ENCODE results near the gene SLC4A5. TPM values are rescaled to one million over a fixed set of nuclear protein-coding genes. Genes with fewer than 3 reads are reported as not detected.

Gene SLC4A5
- total and polyA plus RNA-seq, 7 donors: under 0.01 to 12.2 (median 1.8) TPM

DNA sequence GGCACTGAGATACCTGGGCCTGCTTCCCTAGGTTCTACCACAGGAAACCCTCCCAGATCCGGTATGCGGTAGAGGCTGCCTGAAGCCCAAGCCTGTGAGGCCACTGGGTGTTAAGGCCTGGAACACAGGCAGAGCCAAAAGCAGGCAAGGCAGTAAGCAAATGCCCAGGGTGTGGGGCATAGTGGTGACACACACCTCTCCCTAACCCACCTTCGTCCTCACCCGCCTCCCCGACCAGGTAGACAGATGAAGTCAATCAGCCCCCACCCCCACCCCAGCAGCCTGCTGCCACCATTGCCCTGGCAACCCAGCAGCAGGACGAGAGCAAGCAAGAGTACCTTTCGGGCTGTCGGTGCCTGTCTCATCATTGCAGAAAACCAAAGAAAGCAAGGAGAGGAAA lies 30.8 kb upstream of the SLC4A5 start:
- H3K4me1 ChIP-seq: peaks cover 0 to 35% (median 28%) of the 10 kb centered on the region in 4 donors
- H3K27me3 ChIP-seq: no peaks in the 10 kb centered on the region
- no peak for TF ChIP-seq POLR2AphosphoS5 (IDR thresholded peaks at IDR 0.05)
- no peak for TF ChIP-seq POLR2A (IDR thresholded peaks at IDR 0.05)
- TF ChIP-seq, protein P1, sequence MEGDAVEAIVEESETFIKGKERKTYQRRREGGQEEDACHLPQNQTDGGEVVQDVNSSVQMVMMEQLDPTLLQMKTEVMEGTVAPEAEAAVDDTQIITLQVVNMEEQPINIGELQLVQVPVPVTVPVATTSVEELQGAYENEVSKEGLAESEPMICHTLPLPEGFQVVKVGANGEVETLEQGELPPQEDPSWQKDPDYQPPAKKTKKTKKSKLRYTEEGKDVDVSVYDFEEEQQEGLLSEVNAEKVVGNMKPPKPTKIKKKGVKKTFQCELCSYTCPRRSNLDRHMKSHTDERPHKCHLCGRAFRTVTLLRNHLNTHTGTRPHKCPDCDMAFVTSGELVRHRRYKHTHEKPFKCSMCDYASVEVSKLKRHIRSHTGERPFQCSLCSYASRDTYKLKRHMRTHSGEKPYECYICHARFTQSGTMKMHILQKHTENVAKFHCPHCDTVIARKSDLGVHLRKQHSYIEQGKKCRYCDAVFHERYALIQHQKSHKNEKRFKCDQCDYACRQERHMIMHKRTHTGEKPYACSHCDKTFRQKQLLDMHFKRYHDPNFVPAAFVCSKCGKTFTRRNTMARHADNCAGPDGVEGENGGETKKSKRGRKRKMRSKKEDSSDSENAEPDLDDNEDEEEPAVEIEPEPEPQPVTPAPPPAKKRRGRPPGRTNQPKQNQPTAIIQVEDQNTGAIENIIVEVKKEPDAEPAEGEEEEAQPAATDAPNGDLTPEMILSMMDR (IDR thresholded peaks at IDR 0.05): no peak
- no peak for TF ChIP-seq EP300 (IDR thresholded peaks at IDR 0.05)
- 88 to 92% methylated on average over 8 of the region's 8 CpGs for WGBS, 2 donors
- no peak for DNase-seq
- intact Hi-C loops (cut with DNase I): no loop called here
- peaks cover 22 to 49% (median 39%) of the 10 kb centered on the region in 4 donors for H3K36me3 ChIP-seq
- H3K9me3 ChIP-seq: no peaks in the 10 kb centered on the region
- H3K27ac ChIP-seq: peak overlapping the region; percentile 50 to 71 (median 60)
- peak overlapping the region; percentile 9 to 45 (median 40) for H3K4me3 ChIP-seq

- no peaks in the 10 kb centered on the region for H3K9me3 ChIP-seq
- H3K4me3 ChIP-seq: no peak overlapping the region
- no peak for DNase-seq
- peaks cover 0 to 30% (median 23%) of the 10 kb centered on the region in 4 donors for H3K4me1 ChIP-seq
- intact Hi-C loops (cut with DNase I): no loop called here
- H3K27ac ChIP-seq: peak overlapping the region in 2 of 4 donors; percentile 58 to 71
- H3K36me3 ChIP-seq: peaks cover 29 to 57% (median 47%) of the 10 kb centered on the region in 4 donors
- 26 to 68% methylated on average over 5 of the region's 5 CpGs for WGBS, 2 donors
- TF ChIP-seq POLR2A (IDR thresholded peaks at IDR 0.05) (no peak), POLR2AphosphoS5 (IDR thresholded peaks at IDR 0.05) (no peak), EP300 (IDR thresholded peaks at IDR 0.05) (no peak)
- TF ChIP-seq, protein P1 (IDR thresholded peaks at IDR 0.05): no peak
- H3K27me3 ChIP-seq: no peaks in the 10 kb centered on the region
Measured at GRCh38 chr2:74373221-74373676, 30.0 kb upstream of the SLC4A5 start.

DNA sequence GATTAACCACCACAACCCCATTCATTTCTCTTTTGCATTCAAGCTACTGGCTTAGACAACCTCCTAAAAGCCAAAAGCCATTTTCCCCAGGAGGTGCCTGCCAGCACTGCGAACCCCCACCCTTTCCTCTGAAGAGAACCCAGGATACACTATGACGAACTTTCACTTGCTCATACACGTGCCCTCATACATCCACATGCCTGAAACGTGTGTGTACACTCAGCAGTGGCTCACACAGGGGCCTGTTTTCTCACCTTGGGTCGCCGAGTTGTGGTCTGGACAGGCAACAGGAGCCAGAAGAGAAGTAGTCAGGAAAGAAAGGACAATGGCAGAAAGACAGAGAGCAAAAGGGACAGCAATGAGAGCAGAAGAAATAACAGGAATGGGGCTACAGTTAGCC lies 29.5 kb upstream of the SLC4A5 start:
- peaks cover 35 to 58% (median 49%) of the 10 kb centered on the region in 4 donors for H3K36me3 ChIP-seq

GRCh38 chr2:74371421-74371820 lies 28.2 kb upstream of the SLC4A5 start:
- no peak for TF ChIP-seq EP300 (IDR thresholded peaks at IDR 0.05)
- no peak for TF ChIP-seq POLR2A (IDR thresholded peaks at IDR 0.05)
- TF ChIP-seq POLR2AphosphoS5 (IDR thresholded peaks at IDR 0.05): no peak
- TF ChIP-seq, protein P1 (IDR thresholded peaks at IDR 0.05): no peak
- Histone ChIP-seq H3K4me1 (peaks cover 0 to 30% (median 23%) of the 10 kb centered on the region in 4 donors), H3K36me3 (peaks cover 47 to 58% (median 50%) of the 10 kb centered on the region in 4 donors), H3K27me3 (no peaks in the 10 kb centered on the region), H3K4me3 (no peak overlapping the region), H3K27ac (no peak overlapping the region), H3K9me3 (no peaks in the 10 kb centered on the region)
- intact Hi-C loops (cut with DNase I): no loop called here
- no peak for DNase-seq
- 97 to 98% methylated on average over 9 of the region's 9 CpGs for WGBS, 2 donors

More for the DNA sequence above, 29.5 kb upstream of the SLC4A5 start:
- Histone ChIP-seq H3K27ac (no peak overlapping the region), H3K4me3 (no peak overlapping the region), H3K9me3 (no peaks in the 10 kb centered on the region), H3K27me3 (no peaks in the 10 kb centered on the region), H3K4me1 (peaks cover 0 to 30% (median 23%) of the 10 kb centered on the region in 4 donors)
- WGBS, 2 donors: 92% methylated on average over 6 of the region's 6 CpGs
- intact Hi-C loops (cut with DNase I): no loop called here
- no peak for TF ChIP-seq EP300 (IDR thresholded peaks at IDR 0.05)
- no peak for TF ChIP-seq POLR2AphosphoS5 (IDR thresholded peaks at IDR 0.05)
- no peak for DNase-seq

GRCh38 chr2:74369976-74370375 lies 26.8 kb upstream of the SLC4A5 start:
- H3K36me3 ChIP-seq: peaks cover 57 to 66% (median 63%) of the 10 kb centered on the region in 4 donors
- H3K27me3 ChIP-seq: no peaks in the 10 kb centered on the region
- intact Hi-C loops (cut with DNase I): no loop called here
- DNase-seq: no peak
- TF ChIP-seq, protein P1 (IDR thresholded peaks at IDR 0.05): no peak
- TF ChIP-seq EP300 (IDR thresholded peaks at IDR 0.05) (no peak), POLR2A (IDR thresholded peaks at IDR 0.05) (no peak), POLR2AphosphoS5 (IDR thresholded peaks at IDR 0.05) (no peak)
- WGBS, 2 donors: 98% methylated on average over 7 of the region's 7 CpGs
- no peaks in the 10 kb centered on the region for H3K9me3 ChIP-seq
- peaks cover 0 to 26% (median 20%) of the 10 kb centered on the region in 4 donors for H3K4me1 ChIP-seq
- H3K27ac ChIP-seq: no peak overlapping the region
- H3K4me3 ChIP-seq: no peak overlapping the region
